DOHH2 (cell line): ENCODE data around the gene CCDC85C.

Source experiments
- H3F3A ChIP-seq: fragments of 200-600 bp; sonication (generic), shearing (Covaris generic); 2 replicates; pipeline ENCODE4 v1.6.0; 2016; ENCODE audit warnings: antibody characterized with exemption, mild to moderate bottlenecking; ENCODE audit not compliant: control insufficient read depth, insufficient read depth
- H3K27ac ChIP-seq: fragments of 200-600 bp; sonication (generic); 2 replicates; pipeline ENCODE4 v1.5.1; 2014; ENCODE audit warnings: low read depth, mild to moderate bottlenecking, low read length, moderate library complexity
- H3K27me3 ChIP-seq: fragments of 200-600 bp; sonication (generic); 2 replicates; pipeline ENCODE4 v1.6.1; 2014; ENCODE audit warnings: mild to moderate bottlenecking, low read length, mixed read lengths; ENCODE audit not compliant: control insufficient read depth
- H3K36me3 ChIP-seq: fragments of 200-600 bp; sonication (generic); 2 replicates; pipeline ENCODE4 v1.6.1; 2014; ENCODE audit warnings: mild to moderate bottlenecking, low read length, moderate library complexity, mixed read lengths; ENCODE audit not compliant: control insufficient read depth
- H3K4me1 ChIP-seq: fragments of 200-600 bp; sonication (generic); 2 replicates; pipeline ENCODE4 v1.6.1; 2014; ENCODE audit warnings: mild to moderate bottlenecking, low read length, mixed read lengths; ENCODE audit not compliant: control insufficient read depth
- H3K4me2 ChIP-seq: fragments of 200-600 bp; sonication (generic); 2 replicates; pipeline ENCODE4 v1.6.0; 2014; ENCODE audit warnings: mild to moderate bottlenecking, low read length, moderate library complexity
- H3K4me3 ChIP-seq: fragments of 200-600 bp; sonication (generic); 2 replicates; pipeline ENCODE4 v1.5.1; 2014; ENCODE audit warnings: mild to moderate bottlenecking, low read length, mixed read lengths
- H3K79me2 ChIP-seq: fragments of 200-600 bp; sonication (generic); 2 replicates; pipeline ENCODE4 v1.6.1; 2014; ENCODE audit warnings: mild to moderate bottlenecking, low read length, mixed read lengths; ENCODE audit not compliant: control insufficient read depth
- H3K9me2 ChIP-seq: fragments of 200-600 bp; sonication (generic); replicated peaks from 2 replicates; pipeline ENCODE4 v1.6.1; 2014; ENCODE audit warnings: mild to moderate bottlenecking, low read length, mixed read lengths; ENCODE audit not compliant: control insufficient read depth
- H3K9me3 ChIP-seq: fragments of 200-600 bp; sonication (generic); 2 replicates; pipeline ENCODE4 v1.6.1; 2014; ENCODE audit warnings: antibody characterized with exemption, low read length, mixed read lengths; ENCODE audit not compliant: control insufficient read depth, insufficient read depth
- H4K20me1 ChIP-seq: fragments of 200-600 bp; sonication (generic); 2 replicates; pipeline ENCODE4 v1.6.0; 2014; ENCODE audit warnings: low read depth, mild to moderate bottlenecking, antibody characterized with exemption, low read length, moderate library complexity; ENCODE audit not compliant: control insufficient read depth, insufficient read depth
- EZH2phosphoT487 ChIP-seq: fragments of 200-600 bp; sonication (generic); IDR thresholded peaks from 2 replicates; pipeline ENCODE4 v1.6.1; 2017; ENCODE audit warnings: borderline replicate concordance, mild to moderate bottlenecking, antibody characterized with exemption, low read length, moderate library complexity, mixed read lengths
- TF ChIP-seq, protein P1 (sequence below): fragments of 200-600 bp; sonication (generic); IDR thresholded peaks from one replicate; pipeline ENCODE4 v1.5.1; 2014; ENCODE audit warnings: antibody characterized with exemption, mild to moderate bottlenecking, low read depth, low read length; ENCODE audit not compliant: poor library complexity, severe bottlenecking

Gene CCDC85C

DNA sequence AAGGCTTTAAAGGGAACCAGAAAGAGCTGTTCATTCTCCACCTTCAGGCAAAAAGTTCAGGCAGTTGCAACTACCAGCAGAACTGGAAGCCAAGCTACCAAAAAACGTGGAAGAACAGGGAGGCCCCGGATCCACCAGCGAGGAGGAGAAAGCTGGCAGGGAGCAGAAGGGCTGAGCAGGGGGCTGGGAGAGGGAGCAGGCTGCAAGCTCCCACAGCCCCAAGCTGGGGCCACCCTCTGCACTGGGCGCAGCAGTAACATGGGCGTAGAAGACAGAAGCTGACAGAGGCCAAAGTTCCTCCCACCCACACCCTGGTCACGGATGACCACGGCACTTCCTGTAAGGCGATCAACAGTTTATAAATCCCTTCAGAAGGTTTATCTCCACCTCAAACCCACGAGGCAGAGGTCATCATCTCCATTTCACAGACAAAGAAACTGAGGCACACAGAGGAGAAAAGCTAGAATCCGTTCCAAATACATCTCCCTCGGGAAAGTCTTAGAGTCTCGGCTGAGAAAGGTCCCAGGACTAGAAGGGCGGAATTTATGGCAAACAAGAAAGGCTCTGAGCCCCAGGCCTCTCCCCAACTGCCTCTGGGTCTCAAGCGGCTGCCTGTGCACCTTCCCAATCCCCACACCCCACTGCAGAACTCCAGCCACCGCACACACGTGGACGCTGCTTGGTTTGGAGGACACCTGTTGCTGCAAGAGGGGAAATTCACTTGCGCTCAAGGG lies 1.8 kb downstream of the CCDC85C start:
- peaks cover 5% of the 10 kb centered on the region for H3K4me1 ChIP-seq
- peaks cover 6% of the 10 kb centered on the region; the same call in 1 of the 2 replicates for H3K27me3 ChIP-seq
- no peak for TF ChIP-seq EZH2phosphoT487
- TF ChIP-seq, protein P1, sequence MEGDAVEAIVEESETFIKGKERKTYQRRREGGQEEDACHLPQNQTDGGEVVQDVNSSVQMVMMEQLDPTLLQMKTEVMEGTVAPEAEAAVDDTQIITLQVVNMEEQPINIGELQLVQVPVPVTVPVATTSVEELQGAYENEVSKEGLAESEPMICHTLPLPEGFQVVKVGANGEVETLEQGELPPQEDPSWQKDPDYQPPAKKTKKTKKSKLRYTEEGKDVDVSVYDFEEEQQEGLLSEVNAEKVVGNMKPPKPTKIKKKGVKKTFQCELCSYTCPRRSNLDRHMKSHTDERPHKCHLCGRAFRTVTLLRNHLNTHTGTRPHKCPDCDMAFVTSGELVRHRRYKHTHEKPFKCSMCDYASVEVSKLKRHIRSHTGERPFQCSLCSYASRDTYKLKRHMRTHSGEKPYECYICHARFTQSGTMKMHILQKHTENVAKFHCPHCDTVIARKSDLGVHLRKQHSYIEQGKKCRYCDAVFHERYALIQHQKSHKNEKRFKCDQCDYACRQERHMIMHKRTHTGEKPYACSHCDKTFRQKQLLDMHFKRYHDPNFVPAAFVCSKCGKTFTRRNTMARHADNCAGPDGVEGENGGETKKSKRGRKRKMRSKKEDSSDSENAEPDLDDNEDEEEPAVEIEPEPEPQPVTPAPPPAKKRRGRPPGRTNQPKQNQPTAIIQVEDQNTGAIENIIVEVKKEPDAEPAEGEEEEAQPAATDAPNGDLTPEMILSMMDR, result no peak
- H3K4me2 ChIP-seq, result no peak overlapping the region
- H3F3A ChIP-seq, result no peaks in the 10 kb centered on the region
- H3K9me2 ChIP-seq, result no peaks in the 10 kb centered on the region
- H3K27ac ChIP-seq, result no peak overlapping the region
- no peaks in the 10 kb centered on the region for H3K36me3 ChIP-seq
- no peaks in the 10 kb centered on the region for H4K20me1 ChIP-seq
- no peaks in the 10 kb centered on the region for H3K79me2 ChIP-seq
- no peak overlapping the region for H3K4me3 ChIP-seq
- H3K9me3 ChIP-seq, result no peaks in the 10 kb centered on the region

DNA sequence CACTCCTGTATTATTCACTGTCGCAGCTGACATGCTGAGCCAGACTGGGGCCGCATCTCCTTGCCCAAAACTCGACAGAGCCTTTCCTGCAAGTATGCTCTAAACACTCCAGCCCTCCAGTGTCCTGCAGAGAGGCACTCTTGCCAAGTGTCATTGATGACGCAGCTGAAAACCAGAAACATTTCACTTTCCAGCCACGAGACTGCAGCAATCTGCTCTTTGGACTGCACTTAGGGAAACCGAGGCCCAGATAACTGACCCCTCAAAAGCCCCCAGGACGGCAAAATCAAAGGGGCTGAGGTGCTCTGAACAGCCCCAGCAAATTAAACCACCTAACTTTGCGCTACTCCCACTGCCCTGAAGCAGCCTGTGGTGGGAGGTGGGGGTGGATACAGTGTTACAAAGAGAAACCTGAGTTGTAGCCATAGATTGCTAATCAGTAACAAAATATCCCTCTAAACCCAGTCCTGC lies 2.6 kb downstream of the CCDC85C start:
- no peaks in the 10 kb centered on the region for H3K79me2 ChIP-seq

DNA sequence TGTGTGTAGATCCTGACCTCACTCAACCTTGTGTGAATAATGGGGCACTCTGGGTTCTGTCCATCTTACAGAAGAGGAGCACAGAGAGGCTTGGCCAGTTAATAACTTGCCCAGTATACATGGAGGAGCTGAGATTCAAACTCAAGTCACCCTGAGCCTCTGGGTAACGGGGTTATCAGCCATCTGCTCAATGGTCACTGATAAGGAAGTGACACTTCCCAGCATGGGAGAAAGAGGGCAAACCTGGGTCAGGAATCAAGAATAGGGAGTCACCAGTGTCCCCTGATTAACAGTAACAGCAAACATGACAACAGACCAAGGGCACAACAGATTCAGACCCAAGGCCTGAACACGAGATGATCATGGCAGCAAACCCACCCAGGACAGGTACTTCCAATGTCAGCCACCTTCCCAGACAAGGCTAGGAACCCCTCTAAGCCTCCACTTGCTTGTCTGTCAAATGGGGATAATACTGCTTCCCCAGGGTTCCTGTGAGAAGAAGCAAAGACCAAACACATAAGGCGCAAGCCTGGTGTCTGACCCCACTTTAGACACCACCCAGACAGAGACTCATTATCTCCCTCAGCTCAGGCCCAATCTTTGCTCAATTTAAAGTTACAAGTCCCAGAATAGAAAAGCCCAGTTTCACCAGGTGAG lies 3.6 kb downstream of the CCDC85C start:
- Histone ChIP-seq H3K4me2 (no peak overlapping the region), H3K27ac (no peak overlapping the region), H3K9me3 (no peaks in the 10 kb centered on the region), H3K79me2 (no peaks in the 10 kb centered on the region), H3K27me3 (peaks cover under 1% of the 10 kb centered on the region; the same call in 1 of the 2 replicates), H3K9me2 (no peaks in the 10 kb centered on the region), H3F3A (no peaks in the 10 kb centered on the region), H3K4me1 (peaks cover under 1% of the 10 kb centered on the region), H3K4me3 (no peak overlapping the region), H4K20me1 (no peaks in the 10 kb centered on the region), H3K36me3 (no peaks in the 10 kb centered on the region)
- TF ChIP-seq EZH2phosphoT487, result no peak
- TF ChIP-seq, protein P1, result no peak

More for the DNA sequence above, 2.6 kb downstream of the CCDC85C start:
- Histone ChIP-seq H3K9me3 (no peaks in the 10 kb centered on the region), H3K27me3 (peaks cover 6% of the 10 kb centered on the region; the same call in 1 of the 2 replicates), H3K4me1 (peaks cover 5% of the 10 kb centered on the region), H4K20me1 (no peaks in the 10 kb centered on the region), H3K4me2 (no peak overlapping the region), H3K9me2 (no peaks in the 10 kb centered on the region), H3K36me3 (no peaks in the 10 kb centered on the region), H3K4me3 (no peak overlapping the region), H3F3A (no peaks in the 10 kb centered on the region), H3K27ac (no peak overlapping the region)
- TF ChIP-seq, protein P1, result no peak
- TF ChIP-seq EZH2phosphoT487, result no peak
